ENCODE results near the gene GPR62.
A peak's percentile ranks its signal among the peaks of the same experiment; 100 is the strongest.
"Not testable (repeated sequence)": the region's sequence is repeated elsewhere in the genome, so short reads cannot be mapped to it uniquely, and the experiment has no call there.

Gene GPR62

GRCh38 chr3:51992017-51992682 lies 37.0 kb downstream of the GPR62 start:
- no peak for DNase-seq (ENCODE audit: low spot score)

- not testable (repeated sequence) for DNase-seq (ENCODE audit: low spot score)
Measured at GRCh38 chr3:51993657-51994056, 38.5 kb downstream of the GPR62 start.

- DNase-seq (ENCODE audit: low spot score) = no peak
Measured at GRCh38 chr3:51994530-51994929, 39.3 kb downstream of the GPR62 start.

- peak; percentile 90 for DNase-seq (ENCODE audit: low spot score)
Measured at GRCh38 chr3:51995346-51996163, 40.4 kb downstream of the GPR62 start, which contains the start of gene RPL29. Gene RPL29 (minus strand): TSS chr3:51995895. CDS start chr3:51995461, 434 bp downstream.

- no peak for DNase-seq (ENCODE audit: low spot score)
Measured at GRCh38 chr3:51997172-51997571, 42.0 kb downstream of the GPR62 start.

GRCh38 chr3:51997935-51998596 lies 42.9 kb downstream of the GPR62 start:
- no peak for DNase-seq (ENCODE audit: low spot score)

- DNase-seq (ENCODE audit: low spot score) = no peak
Measured at GRCh38 chr3:51998774-51999173, 43.6 kb downstream of the GPR62 start.

GRCh38 chr3:51999846-52000245 lies 44.7 kb downstream of the GPR62 start:
- DNase-seq (ENCODE audit: low spot score) = no peak

- DNase-seq (ENCODE audit: low spot score) = peak; percentile 95
Measured at GRCh38 chr3:52001443-52001974, 46.3 kb downstream of the GPR62 start.

GRCh38 chr3:52002748-52003147 lies 47.6 kb downstream of the GPR62 start:
- no peak for DNase-seq (ENCODE audit: low spot score)

GRCh38 chr3:52004163-52004787 lies 49.1 kb downstream of the GPR62 start:
- DNase-seq (ENCODE audit: low spot score) = peak; percentile 64

- DNase-seq (ENCODE audit: low spot score) = no peak
Measured at GRCh38 chr3:52004906-52005395, 49.8 kb downstream of the GPR62 start.

- peak; percentile 86 for DNase-seq (ENCODE audit: low spot score)
Measured at GRCh38 chr3:52005571-52005986, 50.4 kb downstream of the GPR62 start.

- no peak for DNase-seq (ENCODE audit: low spot score)
Measured at GRCh38 chr3:52006017-52006819, 51.0 kb downstream of the GPR62 start.

- DNase-seq (ENCODE audit: low spot score) = no peak
Measured at GRCh38 chr3:52006820-52007133, 51.6 kb downstream of the GPR62 start.
